Stimulated activated CD8-positive, alpha-beta memory T cell treated with anti-CD3 and anti-CD28 coated beads, Interleukin-7, amount 100 ng/mL, for 1 hour (primary cell): ENCODE results near the gene CSAG2.

Experiments
- DNase-seq, 2 donors: peaks; one replicate each; pipeline ENCODE4 v3.0.0-alpha.2; 2020; ENCODE audit warnings: low read depth in 2 of 2

CSAG2 gene

GRCh38 chrX:152663086-152663485, 46.0 kb downstream of the CSAG2 start:
- no peak for DNase-seq

DNA sequence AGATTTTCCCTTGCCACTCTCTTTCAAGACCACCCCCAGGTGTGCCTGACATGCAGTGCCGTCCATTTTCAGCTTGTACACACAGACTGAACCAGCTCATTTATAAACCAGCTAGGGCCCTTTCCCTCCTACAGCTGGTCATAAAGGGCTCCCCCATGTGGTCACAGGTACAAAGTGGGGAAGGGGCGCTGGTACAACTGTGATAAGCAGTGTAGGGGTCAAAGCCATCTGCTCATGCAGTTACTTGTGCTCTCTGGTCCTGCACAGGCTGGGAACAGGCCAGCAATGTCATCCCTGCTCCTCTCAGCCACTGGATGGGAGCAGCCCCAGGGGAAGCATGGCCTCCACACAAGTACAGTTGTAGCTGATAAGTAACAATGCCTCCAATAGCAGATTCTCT, 50.8 kb downstream of the CSAG2 start:
- no peak for DNase-seq
